Measurements from ENCODE around the gene HBM.

- TF ChIP-seq CTCF (IDR thresholded peaks at IDR 0.05) (no peak), EZH2phosphoT487 (IDR thresholded peaks at IDR 0.05) (no peak), EZH2 (IDR thresholded peaks at IDR 0.05) (no peak)
Measured at GRCh38 chr16:159136-159849, 6.5 kb upstream of the HBM start.
